NCI-H1092 treated with DMSO at 0.1 percent for 48 hours (cell line): ENCODE data around the gene CDK14.
"Not testable (repeated sequence)": the region's sequence is repeated elsewhere in the genome, so short reads cannot be mapped to it uniquely, and the experiment has no call there.

Experiments
- DNase-seq: peaks from one replicate; lab custom pipeline; 2025; lab: John Stamatoyannopoulos, UW

CDK14 gene

DNA sequence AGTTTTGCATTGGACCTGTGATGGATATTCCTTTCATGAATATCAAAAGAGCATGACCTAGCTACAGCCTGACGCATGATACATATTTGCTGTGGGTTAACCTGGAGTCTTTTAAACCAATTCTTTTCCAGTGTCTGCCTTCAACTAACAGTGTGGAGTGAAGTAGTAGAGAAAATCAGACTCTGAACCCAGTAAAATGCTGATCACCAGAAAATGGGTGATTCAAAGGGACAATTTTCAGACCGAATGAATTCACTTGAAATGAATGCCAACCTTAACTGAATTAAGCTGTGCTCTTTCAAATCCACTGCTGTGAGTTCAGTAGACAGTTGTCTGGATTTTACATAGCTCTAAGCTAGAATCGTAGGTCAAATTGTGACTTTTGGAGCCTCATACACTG is 123.0 kb downstream of the CDK14 start:
- DNase-seq = no peak

- DNase-seq = no peak
These were observed 125.1 kb downstream of the CDK14 start for GRCh38 chr7:90720984-90721760.

- DNase-seq = no peak
These were observed 125.8 kb downstream of the CDK14 start for GRCh38 chr7:90721869-90722431.

- DNase-seq = no peak
These were observed 127.1 kb downstream of the CDK14 start for GRCh38 chr7:90723233-90723632.

GRCh38 chr7:90723866-90724265 is 127.7 kb downstream of the CDK14 start:
- DNase-seq = no peak

GRCh38 chr7:90726120-90726519 is 130.0 kb downstream of the CDK14 start:
- no peak for DNase-seq

- no peak for DNase-seq
These were observed 130.5 kb downstream of the CDK14 start for GRCh38 chr7:90726623-90727022.

GRCh38 chr7:90727412-90727811 is 131.3 kb downstream of the CDK14 start:
- no peak for DNase-seq

DNA sequence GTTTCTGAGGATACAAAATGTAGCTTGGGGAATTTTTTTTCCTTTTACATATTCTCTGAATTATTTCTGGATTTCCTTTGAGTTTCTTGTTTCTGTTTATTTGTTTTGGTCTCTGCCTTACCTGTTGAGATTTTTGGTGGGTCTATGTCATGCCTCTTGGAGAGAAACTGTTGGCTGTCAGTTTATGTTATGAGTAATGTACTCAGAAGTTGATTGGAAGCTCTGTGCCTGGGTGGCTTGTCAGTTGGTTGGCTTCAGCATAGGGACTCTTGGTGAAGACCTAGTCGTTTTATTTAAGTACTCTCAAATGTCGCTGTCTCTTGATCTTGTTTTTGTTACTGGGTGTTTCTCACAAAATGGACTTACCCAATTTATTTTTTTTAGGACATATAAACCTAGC is 132.4 kb downstream of the CDK14 start:
- DNase-seq = no peak

- not testable (repeated sequence) for DNase-seq
These were observed 139.6 kb downstream of the CDK14 start for GRCh38 chr7:90735611-90736280.

DNA sequence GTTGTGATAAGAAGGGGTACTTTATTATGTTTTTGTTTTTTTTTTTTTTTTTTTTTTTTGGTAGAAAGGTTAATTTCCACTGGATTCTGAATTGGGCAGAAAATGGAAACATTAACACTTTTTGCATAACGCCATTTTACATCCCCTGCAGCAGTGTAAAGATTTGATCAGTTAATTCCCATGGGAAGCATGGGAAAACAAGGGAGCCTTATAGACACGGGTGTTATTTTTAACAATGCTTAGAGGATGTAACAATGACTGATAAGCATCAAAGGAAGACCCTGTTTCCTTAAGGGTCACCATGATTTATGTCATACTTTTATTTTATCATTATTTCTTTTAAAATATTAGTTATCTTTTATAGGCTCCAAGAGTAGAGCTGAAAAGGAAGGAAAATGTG is 140.2 kb downstream of the CDK14 start:
- no peak for DNase-seq

GRCh38 chr7:90736968-90737939 is 141.1 kb downstream of the CDK14 start:
- DNase-seq = no peak

- no peak for DNase-seq
These were observed 142.1 kb downstream of the CDK14 start for GRCh38 chr7:90738249-90738648.

- no peak for DNase-seq
These were observed 143.6 kb downstream of the CDK14 start for GRCh38 chr7:90739716-90740115.

DNA sequence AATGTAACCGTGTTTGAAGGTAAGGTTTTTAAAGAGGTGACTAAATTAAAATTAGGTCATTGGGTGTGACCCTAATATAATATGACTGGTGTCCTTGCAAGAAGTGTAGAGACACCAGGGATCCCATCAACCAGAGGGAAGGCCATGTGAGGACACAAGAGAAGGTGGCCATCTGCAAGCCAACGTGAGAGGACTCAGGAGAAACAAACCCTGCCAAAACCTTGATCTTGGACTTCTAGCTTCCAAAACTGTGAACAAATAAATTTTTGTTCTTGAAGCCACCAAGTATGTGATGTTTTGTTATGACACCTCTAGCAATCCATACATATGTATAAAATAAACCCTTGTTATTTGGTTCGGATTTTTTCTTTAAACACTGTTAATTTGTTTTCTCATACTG is 144.3 kb downstream of the CDK14 start:
- DNase-seq = no peak

DNA sequence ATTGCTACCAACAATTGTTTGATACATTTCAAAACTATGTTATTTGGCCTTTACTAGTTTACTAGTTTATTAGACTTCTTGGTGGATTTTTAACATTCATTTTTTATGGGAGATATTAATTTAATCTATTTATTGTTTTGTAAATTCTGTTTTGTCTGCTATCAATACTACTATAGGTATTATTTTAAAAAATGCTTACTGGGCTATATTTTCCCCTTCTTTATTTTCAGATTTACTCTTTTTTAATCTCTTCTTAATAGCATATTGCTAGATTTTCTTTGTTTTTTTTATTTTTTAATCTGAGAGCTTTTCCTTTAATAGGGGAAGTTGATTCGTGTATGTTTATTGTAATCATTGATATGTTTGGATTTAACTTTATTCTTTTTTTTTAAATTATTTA is 147.5 kb downstream of the CDK14 start:
- DNase-seq = no peak

- DNase-seq = no peak
These were observed 151.4 kb downstream of the CDK14 start for GRCh38 chr7:90747516-90747915.

GRCh38 chr7:90749262-90749661 is 153.1 kb downstream of the CDK14 start:
- DNase-seq = no peak

GRCh38 chr7:90749774-90750173 is 153.7 kb downstream of the CDK14 start:
- peak; percentile 25 for DNase-seq

DNA sequence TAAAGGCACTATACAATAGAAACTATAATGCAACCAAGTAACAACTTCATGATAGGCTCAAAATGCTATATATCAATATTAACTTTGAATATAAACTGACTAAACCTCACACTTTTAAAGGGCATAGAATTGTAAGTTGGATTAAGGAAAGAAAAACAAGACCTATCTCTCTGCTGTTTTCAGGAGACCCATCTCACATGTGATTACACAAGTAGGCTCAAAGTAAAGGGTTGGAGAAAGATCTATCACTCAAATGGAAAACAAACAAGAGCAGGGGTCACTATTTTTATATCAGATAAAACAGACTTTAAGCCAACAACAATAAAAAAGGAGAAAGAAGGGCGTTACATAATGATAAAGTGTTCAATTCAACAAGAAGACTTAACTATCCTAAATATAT is 155.5 kb downstream of the CDK14 start:
- DNase-seq = no peak

DNA sequence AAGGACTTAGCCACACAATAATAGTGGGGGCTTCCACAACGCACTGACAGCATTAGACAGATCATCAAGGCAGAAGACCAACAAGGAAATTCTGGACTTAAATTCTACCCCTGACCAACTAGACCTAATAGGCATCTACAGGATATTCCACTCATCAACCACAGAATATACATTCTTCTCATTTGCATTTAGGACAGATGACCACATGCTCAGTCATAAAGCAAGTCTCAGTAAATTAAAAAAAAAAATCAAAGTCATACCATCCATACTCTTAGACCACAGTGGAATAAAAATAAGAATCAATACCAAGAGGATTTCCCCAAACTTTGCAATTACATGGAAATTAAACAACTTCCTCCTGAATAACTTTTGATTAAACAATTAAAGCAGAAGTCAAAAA is 155.9 kb downstream of the CDK14 start:
- no peak for DNase-seq

GRCh38 chr7:90755041-90755440 is 158.9 kb downstream of the CDK14 start:
- DNase-seq = no peak
